Pons (tissue), 1 donor: ENCODE measurements around the gene SMTN.
"Not testable (repeated sequence)": the region's sequence is repeated elsewhere in the genome, so short reads cannot be mapped to it uniquely, and the experiment has no call there.

Experiments
- DNase-seq: peaks from one replicate; pipeline ENCODE4 v3.0.0-alpha.2; 2016; ENCODE audit warnings: low spot score

Gene SMTN

DNA sequence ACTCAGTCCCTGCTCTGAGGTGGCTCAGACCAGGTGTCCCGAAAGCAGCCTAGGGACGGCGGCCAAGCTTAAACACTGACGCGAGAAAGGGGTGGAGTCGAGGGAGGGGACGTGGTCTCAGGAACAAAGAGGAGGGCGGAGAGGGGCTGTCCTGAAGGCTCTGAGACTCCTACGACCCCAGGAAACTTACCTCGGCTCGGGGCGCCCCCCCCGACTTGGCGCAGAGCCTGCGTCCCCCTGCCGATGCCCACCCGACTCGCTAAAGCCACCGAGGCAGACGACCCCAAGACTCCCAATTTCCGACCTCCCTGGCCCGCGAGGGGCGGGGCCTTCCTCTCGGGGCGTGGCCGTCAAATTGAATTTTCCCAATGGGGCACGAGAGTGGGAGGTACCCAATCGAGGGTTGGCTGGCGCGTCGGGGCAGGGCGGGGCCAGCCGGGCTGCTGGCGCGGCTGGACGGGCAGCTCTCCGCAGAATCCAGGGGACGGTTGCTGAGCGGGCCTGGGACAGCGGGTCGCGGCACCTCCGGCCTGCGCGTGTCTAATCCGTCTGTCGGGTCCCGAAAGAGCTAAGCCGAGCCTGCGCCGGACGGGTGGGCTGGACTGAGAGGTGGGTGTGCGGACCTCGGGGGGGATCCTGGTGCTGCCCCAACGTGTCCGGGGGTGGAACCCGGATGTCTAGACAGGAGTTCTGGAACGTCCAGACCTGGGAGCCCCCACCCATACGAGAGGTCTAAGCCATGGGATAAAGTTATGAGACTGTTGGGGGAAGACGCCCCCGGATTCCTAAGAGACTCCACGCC is at the start of gene SMTN:
Gene SMTN (plus strand): TSS at position 471 of the 802 bp plus-strand sequence. CDS start 1,941 bp downstream, outside the sequence.
- peak; percentile 67 for DNase-seq

DNA sequence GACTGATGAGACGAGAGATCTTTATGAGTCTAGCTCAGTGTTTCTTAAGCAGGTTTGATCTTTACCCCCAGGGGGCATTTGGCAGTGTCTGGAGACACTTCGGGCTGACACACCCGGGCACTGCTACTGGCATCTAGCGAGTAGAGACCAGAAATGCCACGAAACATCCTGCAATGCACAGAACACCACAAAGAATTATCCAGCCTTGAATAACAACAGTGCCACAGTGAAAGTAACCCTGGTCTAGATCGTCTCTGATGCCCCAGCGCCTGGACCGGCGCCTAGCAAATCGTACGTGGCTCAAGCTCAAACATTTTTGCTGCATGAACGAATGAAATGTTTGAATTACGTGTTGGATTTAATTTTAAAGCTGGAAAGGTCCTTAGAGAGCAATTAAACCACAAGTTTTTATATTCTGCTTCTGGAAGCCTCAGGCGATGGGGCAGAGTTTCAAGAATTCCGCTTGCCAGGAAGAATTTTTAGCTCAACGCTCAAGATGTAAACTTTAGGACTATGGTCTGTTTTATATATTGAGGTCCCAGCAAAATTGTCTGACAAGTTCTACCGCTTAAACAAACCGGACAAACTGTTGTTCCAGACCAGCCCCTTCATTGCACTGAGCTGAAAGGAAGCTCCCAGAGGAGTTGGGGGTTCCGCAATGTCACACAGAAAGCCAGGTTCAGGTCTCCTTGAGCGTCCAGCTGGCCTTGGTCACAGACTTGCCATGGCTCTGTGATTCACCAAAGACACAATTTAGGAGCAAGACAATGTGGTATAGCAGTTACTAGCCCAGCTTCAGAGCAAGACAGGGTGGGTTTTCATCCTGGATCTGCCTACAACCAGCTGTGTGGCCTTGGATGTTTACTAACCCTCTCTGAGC is 44.2 kb upstream of the SMTN start:
- no peak for DNase-seq

DNA sequence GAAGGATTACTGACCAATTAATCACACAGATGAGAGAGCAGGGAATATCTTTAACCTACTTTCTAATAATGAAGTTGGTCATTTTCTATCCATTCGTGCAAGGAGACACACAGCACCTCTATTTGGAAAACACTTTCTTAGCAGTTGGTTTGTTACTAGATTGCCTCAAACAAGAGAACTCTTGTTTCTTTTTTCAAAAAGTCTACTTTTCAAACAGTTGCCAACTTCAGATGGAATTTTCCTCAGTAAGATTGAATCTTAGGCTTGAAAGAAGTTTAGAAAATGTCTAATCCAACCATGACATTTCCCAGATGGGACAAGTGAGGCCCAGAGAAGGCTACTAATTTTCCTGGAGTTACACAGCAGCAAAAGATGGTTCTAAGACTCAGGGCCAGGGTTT is 42.4 kb upstream of the SMTN start:
- DNase-seq = no peak

DNA sequence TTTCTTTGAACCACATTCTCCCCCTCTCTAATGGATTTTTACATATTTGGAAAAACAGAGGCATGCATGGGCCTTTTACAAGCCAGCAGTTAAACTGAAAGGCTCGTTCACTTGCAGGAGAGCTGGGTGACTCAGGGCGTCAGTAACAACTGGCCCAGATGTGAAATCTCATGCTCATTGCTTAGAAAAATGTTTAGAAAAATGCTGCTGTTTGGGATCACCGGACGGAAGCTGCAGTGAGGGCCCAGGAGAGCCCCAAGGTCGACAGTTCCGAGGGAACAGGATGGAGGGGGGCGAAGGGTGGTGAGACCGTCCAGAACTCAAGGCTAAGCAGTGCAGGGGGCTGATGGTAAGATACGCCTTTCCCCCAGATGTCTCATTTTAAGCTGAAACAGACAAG is 41.7 kb upstream of the SMTN start:
- no peak for DNase-seq

DNA sequence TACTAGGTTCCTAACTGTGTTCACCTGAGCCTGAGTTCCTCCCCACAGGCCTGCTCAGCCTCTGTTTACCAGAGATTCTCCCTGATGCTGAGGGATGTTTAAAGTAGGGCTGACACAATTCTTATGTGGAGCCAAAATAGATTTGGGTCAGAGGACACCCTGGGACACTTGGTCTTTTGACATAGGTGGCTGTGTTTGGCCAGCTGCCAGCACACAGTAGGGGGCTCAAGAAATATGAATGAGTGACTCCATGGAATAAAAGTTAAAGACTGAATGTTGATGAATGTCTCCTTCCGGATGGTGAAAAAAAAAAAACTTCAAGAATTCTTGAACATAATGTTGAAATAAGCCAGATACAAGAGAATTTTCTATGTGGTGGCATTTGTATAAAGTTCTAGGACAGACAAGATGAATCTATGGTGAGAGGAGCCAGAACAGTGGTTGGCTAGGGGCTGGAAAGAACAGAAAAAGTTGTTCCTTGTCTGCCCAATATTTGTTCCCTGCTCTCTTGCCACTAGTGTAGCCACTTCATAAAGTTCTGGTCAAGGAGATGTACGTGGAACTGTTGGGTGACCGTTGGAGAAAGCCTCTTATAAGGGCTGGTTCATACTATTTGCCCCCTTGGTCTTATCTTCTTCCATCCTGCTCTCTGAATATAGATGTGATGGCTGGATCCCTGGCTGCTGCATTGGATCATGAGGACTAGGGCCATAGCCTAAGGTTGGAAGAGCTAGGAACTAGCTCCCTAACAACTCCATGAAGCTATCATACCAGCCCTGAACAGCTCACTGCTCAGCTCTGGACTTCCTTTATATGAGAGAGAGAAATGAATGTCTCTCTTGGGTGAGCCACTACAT is 40.3 kb upstream of the SMTN start:
- DNase-seq = no peak

DNA sequence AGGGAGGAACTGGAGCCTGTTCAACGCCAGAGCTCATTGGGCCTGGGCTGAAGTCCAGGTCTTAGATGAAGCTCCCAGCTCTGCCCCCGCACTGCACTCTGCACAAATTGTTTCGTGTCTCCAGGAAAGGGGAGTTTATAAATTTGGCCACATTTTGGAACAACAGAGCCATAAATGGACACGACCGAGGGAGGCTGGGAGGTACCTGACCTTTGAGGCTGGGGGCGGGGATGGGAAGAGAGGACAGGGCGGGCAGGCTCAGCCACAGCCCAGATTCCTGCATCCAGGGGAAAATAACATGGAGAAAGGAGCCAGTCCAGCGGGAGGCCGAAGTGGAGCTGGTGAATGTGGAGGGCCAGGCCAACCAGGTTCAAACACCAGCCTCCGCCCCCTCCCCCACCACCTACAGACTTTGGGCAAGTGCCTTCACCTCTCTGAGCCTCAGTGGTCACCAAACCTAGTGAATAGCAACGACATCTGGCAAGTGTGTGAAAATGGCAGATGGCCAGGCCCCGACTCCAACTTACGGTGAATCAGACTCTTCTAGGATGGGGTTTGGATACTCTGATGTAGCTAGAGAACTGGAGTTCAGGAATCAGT is 36.8 kb upstream of the SMTN start:
- DNase-seq = no peak

DNA sequence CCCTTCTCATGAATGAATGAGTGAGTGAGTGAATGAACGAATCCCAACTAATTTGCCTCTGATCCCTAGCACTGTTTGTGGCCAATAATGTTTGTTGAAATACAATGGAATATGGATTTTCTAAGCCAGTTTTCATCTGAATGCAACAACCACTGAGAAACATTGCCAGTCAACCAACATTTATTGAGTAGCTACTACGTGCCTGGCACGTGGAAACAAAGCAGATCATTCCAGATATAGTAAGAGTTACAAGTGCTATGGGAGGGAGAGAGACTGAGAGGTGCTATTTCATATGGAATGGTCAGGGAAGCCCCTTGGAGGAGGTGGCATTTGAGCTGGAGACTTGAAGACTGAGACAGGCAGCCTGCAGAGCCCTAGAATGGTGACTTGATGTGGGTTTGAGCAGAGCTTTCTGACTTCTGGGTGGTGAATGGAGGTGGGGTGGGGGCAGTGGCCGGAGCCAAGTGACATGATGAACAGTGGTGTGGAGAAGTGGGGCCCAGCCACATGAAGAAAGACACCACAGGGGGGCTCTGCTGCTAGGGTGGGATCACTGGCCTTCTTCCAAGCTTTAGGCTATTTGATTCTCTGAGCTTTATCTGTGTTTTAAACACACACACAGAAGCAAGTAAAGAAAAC is 35.1 kb upstream of the SMTN start:
- DNase-seq = no peak

DNA sequence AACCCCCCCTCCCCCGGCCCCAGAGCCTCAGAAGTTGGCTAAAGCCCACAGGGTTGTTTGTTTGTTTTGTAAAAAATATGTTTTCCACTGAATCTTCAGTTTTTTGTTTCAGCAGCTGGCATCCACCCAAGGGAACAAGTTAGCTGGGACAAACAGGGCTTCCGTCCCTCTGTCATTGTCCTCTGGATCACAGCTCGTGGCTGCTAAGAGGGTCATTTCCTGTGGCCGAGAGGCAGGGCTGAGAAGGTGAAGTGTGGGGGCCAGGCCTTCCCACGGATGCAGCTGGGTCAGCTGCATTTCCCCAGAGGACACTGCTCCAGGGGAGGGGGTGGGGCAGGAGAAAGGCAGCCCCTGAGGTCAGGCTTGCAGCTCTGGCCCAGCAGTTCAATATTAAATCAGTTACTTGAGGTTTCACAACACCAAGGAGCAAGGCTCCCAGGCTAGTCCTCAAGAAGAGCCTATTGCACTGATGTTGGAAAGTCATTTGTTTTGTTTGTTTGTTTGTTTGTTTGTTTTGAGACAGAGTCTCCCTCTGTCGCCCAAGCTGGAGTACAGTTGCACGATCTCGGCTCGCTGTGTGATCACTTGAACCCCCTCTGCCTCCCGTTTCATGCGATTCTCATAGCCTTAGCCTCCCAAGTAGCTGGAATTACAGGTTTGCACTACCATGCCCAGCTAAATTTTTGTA is 34.4 kb upstream of the SMTN start:
- peak; percentile 20 for DNase-seq

DNA sequence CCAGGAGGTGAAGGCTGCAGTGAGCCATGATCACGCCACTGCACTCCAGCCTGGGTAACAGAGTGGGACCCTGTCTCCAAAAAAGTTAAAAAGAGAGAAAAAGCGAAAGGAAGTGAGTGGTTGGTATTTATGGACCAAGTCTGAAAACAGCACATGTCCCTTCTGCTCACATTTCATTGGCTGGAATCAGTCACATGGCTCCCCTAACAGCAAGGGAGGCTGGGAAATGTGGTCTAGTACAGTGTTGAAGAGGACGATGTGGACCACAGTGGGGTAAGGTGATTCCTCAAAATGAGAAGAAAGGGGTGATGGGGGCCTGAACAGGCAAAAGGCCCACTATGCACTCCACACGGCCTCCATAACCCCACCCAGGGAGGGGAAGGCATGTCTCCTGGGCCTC is 32.5 kb upstream of the SMTN start:
- no peak for DNase-seq

DNA sequence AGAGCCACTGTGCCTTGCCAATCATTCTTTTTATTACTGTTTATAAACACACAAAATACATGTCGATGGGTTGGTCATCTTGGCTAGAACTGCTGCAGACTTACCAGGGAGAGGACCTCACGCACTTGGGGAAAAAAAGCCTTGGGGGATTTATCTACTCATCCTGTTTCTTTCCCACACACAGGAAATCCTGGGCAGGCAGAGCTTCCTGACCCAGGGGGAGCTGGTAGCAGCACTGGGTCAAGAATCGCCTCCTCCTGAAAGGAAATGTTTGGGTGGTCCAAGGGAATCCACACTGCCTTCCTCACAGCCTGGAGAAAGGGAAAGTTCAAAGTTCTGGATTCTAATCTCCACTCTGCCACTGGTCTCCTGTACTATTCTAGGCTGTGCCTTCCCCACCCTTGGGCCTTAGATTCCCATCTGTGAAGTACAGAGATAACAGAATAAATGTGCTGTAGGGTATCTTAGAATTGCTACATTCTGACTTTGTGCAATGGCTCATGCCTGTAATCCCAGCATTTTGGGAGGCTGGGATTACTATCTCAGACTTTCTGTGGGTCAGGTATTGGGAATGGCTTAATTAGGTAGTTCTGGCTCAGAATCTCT is 31.2 kb upstream of the SMTN start:
- no peak for DNase-seq

DNA sequence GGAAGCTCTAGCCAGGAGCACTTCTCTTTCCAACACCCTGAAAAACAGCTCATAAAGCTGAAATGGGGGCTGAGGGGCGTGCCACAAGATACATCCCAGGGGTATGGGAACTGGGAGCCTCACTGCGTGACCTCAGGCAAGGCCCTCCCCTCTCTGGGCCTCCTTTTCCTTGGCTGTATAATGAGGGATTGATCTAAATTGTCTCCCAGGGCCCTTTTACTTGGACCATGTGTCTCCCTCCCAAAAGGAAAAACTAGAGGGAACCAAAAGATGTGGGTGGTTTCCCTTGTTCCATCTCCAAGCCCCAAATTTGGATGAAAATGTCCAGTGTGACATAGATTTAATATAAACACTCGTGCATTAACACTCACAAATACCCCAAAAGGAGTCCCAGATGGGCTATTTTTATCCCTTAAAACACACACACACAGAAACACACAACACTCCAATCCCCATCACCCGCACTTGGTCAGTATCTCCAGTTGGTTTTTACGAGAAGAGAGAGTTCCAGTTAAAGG is 25.9 kb upstream of the SMTN start:
- DNase-seq = no peak

DNA sequence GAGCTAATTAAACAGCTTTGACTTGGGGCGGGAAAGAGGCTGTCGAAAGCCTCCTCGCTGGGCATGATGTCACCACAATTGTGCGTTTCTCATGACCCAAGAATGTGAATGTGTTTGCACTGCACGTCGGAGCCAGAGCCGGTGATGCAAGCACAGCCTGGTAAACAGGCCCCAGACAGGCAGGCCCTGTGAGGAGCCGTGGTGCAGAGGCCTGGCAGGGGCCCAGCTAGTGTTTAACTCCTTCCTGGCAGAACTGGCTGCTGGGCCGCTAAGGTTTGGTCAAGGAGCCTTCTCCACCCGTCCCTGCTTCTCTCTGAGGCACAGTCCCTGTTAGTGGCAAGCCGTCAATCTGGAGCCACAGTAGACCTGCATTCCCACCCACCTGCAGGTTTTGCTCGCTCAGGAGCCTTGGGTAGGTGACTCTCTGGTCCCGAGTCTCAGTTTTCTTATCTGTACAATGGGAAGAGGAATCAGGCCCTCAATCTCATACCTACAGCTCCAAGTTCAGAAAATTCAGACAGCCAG is 25.4 kb upstream of the SMTN start:
- DNase-seq = peak; percentile 24

DNA sequence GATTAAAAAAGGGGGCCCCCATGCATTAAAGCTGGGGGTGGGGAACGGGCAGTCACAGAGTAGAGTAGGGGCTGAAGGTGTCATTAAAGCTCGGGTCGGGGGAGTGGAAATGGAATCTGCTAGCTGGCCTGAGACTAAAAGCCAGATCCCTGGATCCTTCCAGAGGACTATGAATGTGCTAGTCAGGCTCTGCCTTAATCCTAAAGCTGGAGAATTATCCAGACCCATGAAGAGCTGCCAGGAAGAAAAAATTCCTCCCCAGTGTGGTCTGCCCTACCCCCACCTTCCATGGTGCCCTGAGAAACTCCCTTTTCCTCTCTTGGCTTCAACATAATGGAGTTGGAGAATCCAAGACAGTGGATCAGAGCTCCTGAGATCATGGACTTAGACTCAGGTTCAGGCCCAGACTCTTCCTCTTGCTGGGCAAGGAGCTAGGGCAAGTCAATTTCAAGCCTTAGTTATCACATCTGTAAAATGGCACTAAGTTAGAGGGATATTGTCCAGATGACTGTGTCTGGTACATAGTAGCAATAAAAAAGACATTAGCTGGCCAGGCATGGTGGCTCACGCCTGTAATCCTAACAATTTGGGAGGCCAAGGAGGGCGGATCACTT is 24.0 kb upstream of the SMTN start:
- DNase-seq = no peak

DNA sequence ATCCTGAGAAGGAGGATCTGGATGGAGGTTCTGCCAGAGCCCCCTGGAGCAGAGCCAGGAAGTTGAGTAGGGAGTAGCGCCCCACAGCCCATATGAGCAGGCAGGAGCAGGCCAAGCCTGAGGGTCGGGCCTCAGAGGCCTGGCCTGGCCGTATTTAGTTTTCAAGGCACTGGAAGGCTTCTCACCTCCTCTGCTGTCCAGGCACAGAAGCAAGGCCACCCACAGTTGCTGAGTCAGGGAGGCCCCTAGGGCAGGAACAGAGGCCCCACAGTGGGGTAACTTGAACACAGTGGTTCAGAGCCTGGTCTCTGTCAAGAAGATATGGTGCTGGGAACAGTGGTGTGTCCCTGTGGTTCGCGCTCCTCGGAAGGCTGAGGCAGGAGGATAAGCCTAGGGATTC is 21.5 kb upstream of the SMTN start:
- not testable (repeated sequence) for DNase-seq

DNA sequence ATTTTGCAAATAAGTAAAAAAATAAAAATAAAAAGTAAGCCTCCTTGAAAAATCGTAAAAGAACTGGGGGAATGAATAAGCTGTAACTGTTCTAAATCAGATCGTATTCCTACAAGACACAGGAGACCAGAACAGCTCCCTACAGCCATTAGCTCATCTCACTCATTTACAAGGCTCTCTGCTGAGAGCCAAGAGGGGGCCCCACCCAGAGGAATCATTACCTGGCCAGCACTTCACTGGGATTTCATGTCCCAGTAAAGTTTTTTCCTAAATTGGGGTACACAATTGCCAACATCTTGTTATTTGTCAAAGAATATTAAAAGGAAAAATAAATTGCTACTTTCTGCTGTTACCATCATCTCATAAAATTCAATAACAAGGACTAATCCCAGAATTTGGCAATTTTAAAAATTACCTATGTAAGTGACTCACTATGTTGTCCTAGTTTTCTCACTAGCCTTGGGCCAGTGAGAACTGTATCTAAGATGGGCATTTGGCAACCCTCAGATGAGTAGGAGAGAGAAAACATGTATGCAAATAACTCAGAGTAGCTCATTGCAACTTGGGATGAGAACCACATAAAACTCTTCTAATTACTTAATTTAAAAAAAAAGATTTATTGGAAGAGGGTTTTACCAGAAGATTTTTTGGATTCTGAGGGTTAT is 18.4 kb upstream of the SMTN start:
- DNase-seq = no peak

DNA sequence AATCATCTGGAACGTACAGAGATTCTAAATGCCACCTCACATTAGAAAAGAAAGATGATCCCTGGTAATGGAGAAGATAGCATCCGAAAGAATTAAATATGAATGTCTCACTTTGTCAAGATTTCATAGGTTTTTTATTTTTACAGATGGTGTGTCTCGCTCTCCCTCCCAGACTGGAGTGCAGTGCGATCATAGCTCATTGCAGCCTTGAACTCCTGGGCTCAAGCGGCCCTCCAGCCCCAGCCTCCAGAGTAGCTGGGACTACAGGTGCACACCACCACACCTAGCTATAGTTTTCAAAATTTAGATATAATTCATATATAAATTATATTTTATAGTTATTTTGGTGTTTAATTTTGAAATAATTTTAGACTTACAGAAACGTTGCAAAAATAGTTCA is 16.7 kb upstream of the SMTN start:
- no peak for DNase-seq

DNA sequence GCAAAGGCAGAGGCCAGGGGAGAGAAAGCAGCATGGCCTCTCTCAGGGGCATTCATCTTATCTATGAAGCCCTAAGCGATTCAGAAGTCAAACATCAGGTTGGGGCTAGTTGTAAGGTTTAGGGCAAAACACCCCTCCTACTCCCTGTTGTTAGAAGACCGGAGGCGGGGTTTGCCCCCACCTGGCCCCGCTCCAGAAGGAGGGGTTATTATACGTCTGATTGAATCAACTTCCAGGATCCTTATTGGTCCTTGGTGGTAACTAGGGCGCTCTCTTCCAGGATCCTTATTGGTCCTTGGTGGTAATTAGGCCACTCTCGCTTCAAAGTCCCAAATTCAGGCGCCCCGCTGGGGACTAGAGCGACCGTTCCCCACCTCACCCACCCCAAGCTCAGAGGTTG is 12.1 kb upstream of the SMTN start:
- no peak for DNase-seq

DNA sequence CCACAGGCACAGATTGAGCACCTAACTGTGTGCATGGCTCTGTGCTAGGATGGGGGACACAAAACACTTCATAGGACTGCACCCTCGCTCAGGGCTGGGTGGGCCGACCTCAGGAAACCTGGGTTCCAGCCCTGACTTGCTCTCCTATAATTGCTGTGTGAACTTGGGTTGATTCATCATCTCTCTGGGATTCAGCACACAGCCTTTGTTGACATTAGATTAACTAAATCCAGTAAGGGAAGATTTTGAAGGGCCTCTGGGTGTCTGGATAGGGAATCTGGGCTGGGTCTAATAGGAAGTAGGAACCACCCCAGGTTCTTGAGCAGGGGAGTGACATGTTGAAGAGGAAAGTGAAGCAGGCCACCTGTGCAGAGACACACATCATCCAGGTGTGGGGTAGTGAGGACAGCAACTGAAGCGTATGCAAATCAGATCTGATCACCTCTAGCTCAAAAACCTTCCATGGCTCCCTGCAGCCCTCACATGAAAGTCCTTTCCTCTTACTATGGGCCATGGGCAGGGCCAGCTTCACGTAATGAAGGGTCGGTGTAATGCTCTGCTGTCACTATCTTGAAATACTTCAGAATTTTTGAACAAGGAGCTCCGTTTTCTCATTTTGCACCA is 11.3 kb upstream of the SMTN start:
- not testable (repeated sequence) for DNase-seq
